Activated T-cell treated with anti-CD3 and anti-CD28 coated beads, Interleukin-2, amount 50 U/mL, for 24 hours (primary cell): ENCODE measurements around the gene TEX19.
"Not testable (repeated sequence)": the region's sequence is repeated elsewhere in the genome, so short reads cannot be mapped to it uniquely, and the experiment has no call there.

ENCODE experiments used
- DNase-seq: peaks from one replicate; pipeline ENCODE4 v3.0.0-alpha.2; 2020
- H3K27ac Mint-ChIP-seq: 2 replicates; pipeline ENCODE4 v1.8.0; 2020; ENCODE audit warnings: mild to moderate bottlenecking, mixed read lengths
- H3K27me3 Mint-ChIP-seq: 2 replicates; pipeline ENCODE4 v1.8.0; 2020; ENCODE audit warnings: mixed read lengths
- H3K36me3 Mint-ChIP-seq: 2 replicates; pipeline ENCODE4 v1.8.0; 2020; ENCODE audit warnings: low read depth, mixed read lengths
- H3K4me1 Mint-ChIP-seq: 2 replicates; pipeline ENCODE4 v1.8.0; 2020; ENCODE audit warnings: low read depth, mixed read lengths
- H3K4me3 Mint-ChIP-seq: 2 replicates; pipeline ENCODE4 v1.8.0; 2020; ENCODE audit warnings: mild to moderate bottlenecking, moderate library complexity, mixed read lengths
- H3K9me3 Mint-ChIP-seq: 2 replicates; pipeline ENCODE4 v1.8.0; 2020; ENCODE audit warnings: mixed read lengths

TEX19 gene

GRCh38 chr17:82405051-82405450, 46.0 kb downstream of the TEX19 start:
- H3K27ac Mint-ChIP-seq, result no peak overlapping the region
- DNase-seq, result no peak
- no peaks in the 10 kb centered on the region for H3K9me3 Mint-ChIP-seq
- H3K36me3 Mint-ChIP-seq, result peaks cover 64% of the 10 kb centered on the region
- H3K4me3 Mint-ChIP-seq, result no peak overlapping the region
- no peaks in the 10 kb centered on the region for H3K27me3 Mint-ChIP-seq
- peaks cover 20% of the 10 kb centered on the region for H3K4me1 Mint-ChIP-seq

- peaks cover 58% of the 10 kb centered on the region for H3K36me3 Mint-ChIP-seq
- DNase-seq, result no peak
- no peaks in the 10 kb centered on the region for H3K9me3 Mint-ChIP-seq
- no peak overlapping the region for H3K4me3 Mint-ChIP-seq
- no peaks in the 10 kb centered on the region for H3K27me3 Mint-ChIP-seq
- peaks cover 11% of the 10 kb centered on the region for H3K4me1 Mint-ChIP-seq
- no peak overlapping the region for H3K27ac Mint-ChIP-seq
Observed at GRCh38 chr17:82406131-82406671, 47.2 kb downstream of the TEX19 start.

- Mint-ChIP-seq H3K9me3 (no peaks in the 10 kb centered on the region), H3K27me3 (no peaks in the 10 kb centered on the region), H3K27ac (peak overlapping the region; percentile 61), H3K4me1 (peaks cover 8% of the 10 kb centered on the region), H3K36me3 (peaks cover 55% of the 10 kb centered on the region), H3K4me3 (no peak overlapping the region)
- DNase-seq, result no peak
Observed at GRCh38 chr17:82407255-82407654, 48.2 kb downstream of the TEX19 start.

GRCh38 chr17:82408288-82408937, 49.4 kb downstream of the TEX19 start:
- H3K9me3 Mint-ChIP-seq, result no peaks in the 10 kb centered on the region
- peaks cover 49% of the 10 kb centered on the region for H3K36me3 Mint-ChIP-seq
- H3K4me1 Mint-ChIP-seq, result peaks cover 6% of the 10 kb centered on the region

GRCh38 chr17:82408938-82409318, 49.9 kb downstream of the TEX19 start:
- Mint-ChIP-seq H3K4me1 (peaks cover 6% of the 10 kb centered on the region), H3K9me3 (no peaks in the 10 kb centered on the region), H3K27me3 (no peaks in the 10 kb centered on the region), H3K4me3 (no peak overlapping the region), H3K27ac (no peak overlapping the region), H3K36me3 (peaks cover 45% of the 10 kb centered on the region)
- DNase-seq, result no peak

More at GRCh38 chr17:82408288-82408937, 49.4 kb downstream of the TEX19 start:
- H3K4me3 Mint-ChIP-seq, result no peak overlapping the region
- DNase-seq, result no peak
- H3K27me3 Mint-ChIP-seq, result no peaks in the 10 kb centered on the region
- H3K27ac Mint-ChIP-seq, result no peak overlapping the region

- Mint-ChIP-seq H3K36me3 (peaks cover 48% of the 10 kb centered on the region), H3K4me3 (no peak overlapping the region), H3K27ac (no peak overlapping the region), H3K9me3 (no peaks in the 10 kb centered on the region), H3K27me3 (no peaks in the 10 kb centered on the region), H3K4me1 (peaks cover 16% of the 10 kb centered on the region)
- no peak for DNase-seq
Observed at GRCh38 chr17:82410014-82410716, 51.1 kb downstream of the TEX19 start.

GRCh38 chr17:82411396-82412053, 52.5 kb downstream of the TEX19 start:
- H3K4me3 Mint-ChIP-seq, result no peak overlapping the region
- no peak for DNase-seq
- H3K9me3 Mint-ChIP-seq, result no peaks in the 10 kb centered on the region
- peaks cover 19% of the 10 kb centered on the region for H3K4me1 Mint-ChIP-seq
- H3K27me3 Mint-ChIP-seq, result no peaks in the 10 kb centered on the region
- H3K27ac Mint-ChIP-seq, result no peak overlapping the region
- H3K36me3 Mint-ChIP-seq, result peaks cover 42% of the 10 kb centered on the region

- not testable (repeated sequence) for H3K27ac Mint-ChIP-seq, H3K4me3 Mint-ChIP-seq, DNase-seq, H3K9me3 Mint-ChIP-seq, H3K27me3 Mint-ChIP-seq
- peaks cover 19% of the 10 kb centered on the region for H3K4me1 Mint-ChIP-seq
- peaks cover 42% of the 10 kb centered on the region for H3K36me3 Mint-ChIP-seq
Observed at GRCh38 chr17:82412081-82412480, 53.0 kb downstream of the TEX19 start.

GRCh38 chr17:82412535-82413520, 53.8 kb downstream of the TEX19 start:
- H3K36me3 Mint-ChIP-seq, result peaks cover 37% of the 10 kb centered on the region
- no peak for DNase-seq
- no peak overlapping the region for H3K4me3 Mint-ChIP-seq
- H3K9me3 Mint-ChIP-seq, result no peaks in the 10 kb centered on the region
- H3K27ac Mint-ChIP-seq, result no peak overlapping the region
- peaks cover 16% of the 10 kb centered on the region for H3K4me1 Mint-ChIP-seq
- H3K27me3 Mint-ChIP-seq, result no peaks in the 10 kb centered on the region
